T-helper 1 cell (primary cell): ENCODE data around the gene METTL5.

ENCODE experiments used
- DNase-seq, 5 donors: peaks; one replicate each; pipeline ENCODE4 v3.0.0-alpha.2; 2012 to 2020

The METTL5 gene

GRCh38 chr2:169778446-169778845, 46.3 kb downstream of the METTL5 start:
- DNase-seq, result no peak

GRCh38 chr2:169776252-169776761, 48.4 kb downstream of the METTL5 start:
- DNase-seq, result no peak

GRCh38 chr2:169775765-169776164, 48.9 kb downstream of the METTL5 start:
- DNase-seq, result no peak

GRCh38 chr2:169775354-169775753, 49.4 kb downstream of the METTL5 start:
- no peak for DNase-seq

- no peak for DNase-seq
Measured at GRCh38 chr2:169772651-169773050, 52.1 kb downstream of the METTL5 start.

- no peak for DNase-seq
Measured at GRCh38 chr2:169771612-169772011, 53.1 kb downstream of the METTL5 start.

GRCh38 chr2:169771021-169771420, 53.7 kb downstream of the METTL5 start:
- no peak for DNase-seq

GRCh38 chr2:169768262-169768995, 56.3 kb downstream of the METTL5 start:
- peak; percentile 8 to 38 (median 22) for DNase-seq

- DNase-seq, result peak in 4 of 5 donors; percentile 19 to 58 (median 40)
Measured at GRCh38 chr2:169767243-169767888, 57.3 kb downstream of the METTL5 start.

- no peak for DNase-seq
Measured at GRCh38 chr2:169765523-169765922, 59.2 kb downstream of the METTL5 start.

GRCh38 chr2:169761970-169762292, 62.8 kb downstream of the METTL5 start:
- DNase-seq, result no peak
